MCF 10A (cell line): Measurements from ENCODE around the gene BAG1. TPM values are rescaled to one million over a fixed set of nuclear protein-coding genes. Genes with fewer than 3 reads are reported as not detected.

Experiments used
- BruUV-seq: library from RNA; stranded (reverse); fragments of 400-500 nt; replicated peaks from 2 replicates; lab custom pipeline; 2021; lab: Mats Ljungman, UMichigan
- CTCF ChIA-PET: fragments of 300-600 bp; sonication (Branson Sonifier 250); formaldehyde crosslinking; extraction: SDS; loops from one replicate; lab custom pipeline; 2021; ENCODE audit warnings: antibody characterized with exemption, inconsistent platforms; lab: Yijun Ruan, JAX
- POLR2A ChIA-PET: fragments of 300-600, 350-650 bp; sonication (Branson Sonifier 250); formaldehyde crosslinking; extraction: SDS; loops from one replicate; lab custom pipeline; 2020; ENCODE audit warnings: antibody characterized with exemption, inconsistent platforms; lab: Yijun Ruan, JAX
- DNase-seq: peaks from one replicate; pipeline ENCODE4 v3.0.0-alpha.2; 2018; ENCODE audit not compliant: unreplicated experiment
- H3K27ac Mint-ChIP-seq: one replicate; pipeline ENCODE4 v1.8.0; 2022; ENCODE audit warnings: mild to moderate bottlenecking, low read depth, mixed read lengths; ENCODE audit not compliant: unreplicated experiment
- H3K27me3 Mint-ChIP-seq: one replicate; pipeline ENCODE4 v1.8.0; 2022; ENCODE audit warnings: mixed read lengths; ENCODE audit not compliant: insufficient read depth, unreplicated experiment
- H3K36me3 Mint-ChIP-seq: one replicate; pipeline ENCODE4 v1.8.0; 2022; ENCODE audit warnings: mild to moderate bottlenecking, moderate library complexity, mixed read lengths; ENCODE audit not compliant: insufficient read depth, unreplicated experiment
- H3K4me1 Mint-ChIP-seq: one replicate; pipeline ENCODE4 v1.8.0; 2022; ENCODE audit warnings: mixed read lengths; ENCODE audit not compliant: insufficient read depth, unreplicated experiment
- H3K4me3 Mint-ChIP-seq: one replicate; pipeline ENCODE4 v1.8.0; 2022; ENCODE audit warnings: mild to moderate bottlenecking, moderate library complexity, mixed read lengths; ENCODE audit not compliant: unreplicated experiment
- H3K9me3 Mint-ChIP-seq: one replicate; pipeline ENCODE4 v1.8.0; 2022; ENCODE audit warnings: mixed read lengths; ENCODE audit not compliant: unreplicated experiment
- intact Hi-C: fragments of 100-400 bp; cut with micrococcal nuclease; formaldehyde crosslinking; loops from 2 replicates; pipeline ENCODE4 v1.14.1; 2022
- total RNA-seq: library from RNA; stranded (reverse); gene quantifications from 2 replicates; pipeline ENCODE4 v1.2.3, GENCODE V29; 2022
- TF ChIP-seq, protein P1 (sequence below): fragments of 200-600 bp; IDR thresholded peaks from one replicate; pipeline ENCODE4 v1.8.0; 2022; ENCODE audit warnings: antibody characterized with exemption, mild to moderate bottlenecking; ENCODE audit not compliant: unreplicated experiment

The BAG1 gene
- total RNA-seq, 1 experiment from 2014 or later: 91.8 TPM

DNA sequence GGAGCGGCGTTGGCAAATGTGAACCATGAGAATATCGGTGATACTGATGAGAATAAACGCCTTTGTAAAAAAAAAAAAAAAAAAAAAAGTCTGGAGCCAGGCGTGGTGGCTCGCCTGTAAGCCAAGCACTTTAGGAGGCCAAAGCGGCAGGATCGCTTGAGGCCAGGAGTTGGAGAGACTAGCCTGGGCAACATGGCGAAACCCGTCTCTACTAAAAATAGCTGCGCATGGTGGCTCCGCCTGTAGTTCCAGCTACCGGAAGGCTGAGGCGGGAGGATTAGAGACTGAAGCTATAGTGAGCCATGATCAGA, 25.4 kb upstream of the BAG1 start:
- Mint-ChIP-seq H3K36me3 (peaks cover 32% of the 10 kb centered on the region), H3K4me3 (peak overlapping the region; percentile 100), H3K27ac (peak overlapping the region; percentile 100), H3K27me3 (no peaks in the 10 kb centered on the region), H3K4me1 (peaks cover 26% of the 10 kb centered on the region), H3K9me3 (no peaks in the 10 kb centered on the region)
- no TSS peak for BruUV-seq
- TF ChIP-seq, protein P1, sequence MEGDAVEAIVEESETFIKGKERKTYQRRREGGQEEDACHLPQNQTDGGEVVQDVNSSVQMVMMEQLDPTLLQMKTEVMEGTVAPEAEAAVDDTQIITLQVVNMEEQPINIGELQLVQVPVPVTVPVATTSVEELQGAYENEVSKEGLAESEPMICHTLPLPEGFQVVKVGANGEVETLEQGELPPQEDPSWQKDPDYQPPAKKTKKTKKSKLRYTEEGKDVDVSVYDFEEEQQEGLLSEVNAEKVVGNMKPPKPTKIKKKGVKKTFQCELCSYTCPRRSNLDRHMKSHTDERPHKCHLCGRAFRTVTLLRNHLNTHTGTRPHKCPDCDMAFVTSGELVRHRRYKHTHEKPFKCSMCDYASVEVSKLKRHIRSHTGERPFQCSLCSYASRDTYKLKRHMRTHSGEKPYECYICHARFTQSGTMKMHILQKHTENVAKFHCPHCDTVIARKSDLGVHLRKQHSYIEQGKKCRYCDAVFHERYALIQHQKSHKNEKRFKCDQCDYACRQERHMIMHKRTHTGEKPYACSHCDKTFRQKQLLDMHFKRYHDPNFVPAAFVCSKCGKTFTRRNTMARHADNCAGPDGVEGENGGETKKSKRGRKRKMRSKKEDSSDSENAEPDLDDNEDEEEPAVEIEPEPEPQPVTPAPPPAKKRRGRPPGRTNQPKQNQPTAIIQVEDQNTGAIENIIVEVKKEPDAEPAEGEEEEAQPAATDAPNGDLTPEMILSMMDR: no peak
- DNase-seq: no peak
- intact Hi-C loops: loop anchor here (1.0 to 10.0 kb wide), 4 partner anchors 25 to 65 kb away; partner anchors contain the start of genes BAG1 and CHMP5
- ChIA-PET POLR2A (interaction anchor here (0.6 to 2.9 kb wide), 41 partner anchors 9 to 432 kb away, joined by 3 to 63 read pairs (median 5); partner anchors contain the start of genes AQP3, B4GALT1, BAG1 and CHMP5), CTCF (interaction anchor here (0.6 to 2.6 kb wide), 4 partner anchors 57 to 333 kb away, joined by 3 to 10 read pairs (median 6); no protein-coding TSS in a partner anchor)

DNA sequence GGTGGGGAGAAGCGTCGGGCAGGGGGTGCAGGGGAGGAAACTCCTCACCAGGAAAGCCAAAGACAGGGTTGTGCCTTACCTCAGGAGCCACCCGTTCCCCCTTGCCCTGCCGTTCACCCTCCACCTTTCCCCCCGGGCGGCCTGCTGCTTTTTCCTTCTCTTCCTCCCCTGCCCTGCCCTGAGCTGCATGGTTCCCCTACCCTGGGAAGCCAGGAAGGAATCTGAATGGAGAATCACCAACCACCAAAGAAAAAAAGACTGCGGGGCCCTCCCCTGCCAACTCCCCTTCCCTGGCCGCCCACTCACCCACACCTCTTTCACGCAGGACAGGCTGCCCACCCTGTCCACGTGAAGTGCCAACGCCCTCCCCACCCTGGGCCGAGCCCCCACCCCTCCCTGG, 25.0 kb upstream of the BAG1 start:
- POLR2A ChIA-PET: interaction anchor here (0.6 to 2.9 kb wide), 30 partner anchors 8 to 334 kb away, joined by 3 to 63 read pairs (median 6); partner anchors contain the start of genes AQP3, B4GALT1, BAG1 and CHMP5
- intact Hi-C loops: loop anchor here (10.0 kb wide), 1 partner anchor 65 kb away; no protein-coding TSS in a partner anchor
- Mint-ChIP-seq H3K36me3 (peaks cover 32% of the 10 kb centered on the region), H3K4me3 (peak overlapping the region; percentile 100), H3K27ac (peak overlapping the region; percentile 100), H3K27me3 (no peaks in the 10 kb centered on the region), H3K4me1 (peaks cover 22% of the 10 kb centered on the region), H3K9me3 (no peaks in the 10 kb centered on the region)
- TF ChIP-seq, protein P1: no peak
- DNase-seq: no peak
- BruUV-seq: no TSS peak
- CTCF ChIA-PET: interaction anchor here (0.6 to 2.6 kb wide), 5 partner anchors 57 to 333 kb away, joined by 3 to 10 read pairs (median 3); no protein-coding TSS in a partner anchor

DNA sequence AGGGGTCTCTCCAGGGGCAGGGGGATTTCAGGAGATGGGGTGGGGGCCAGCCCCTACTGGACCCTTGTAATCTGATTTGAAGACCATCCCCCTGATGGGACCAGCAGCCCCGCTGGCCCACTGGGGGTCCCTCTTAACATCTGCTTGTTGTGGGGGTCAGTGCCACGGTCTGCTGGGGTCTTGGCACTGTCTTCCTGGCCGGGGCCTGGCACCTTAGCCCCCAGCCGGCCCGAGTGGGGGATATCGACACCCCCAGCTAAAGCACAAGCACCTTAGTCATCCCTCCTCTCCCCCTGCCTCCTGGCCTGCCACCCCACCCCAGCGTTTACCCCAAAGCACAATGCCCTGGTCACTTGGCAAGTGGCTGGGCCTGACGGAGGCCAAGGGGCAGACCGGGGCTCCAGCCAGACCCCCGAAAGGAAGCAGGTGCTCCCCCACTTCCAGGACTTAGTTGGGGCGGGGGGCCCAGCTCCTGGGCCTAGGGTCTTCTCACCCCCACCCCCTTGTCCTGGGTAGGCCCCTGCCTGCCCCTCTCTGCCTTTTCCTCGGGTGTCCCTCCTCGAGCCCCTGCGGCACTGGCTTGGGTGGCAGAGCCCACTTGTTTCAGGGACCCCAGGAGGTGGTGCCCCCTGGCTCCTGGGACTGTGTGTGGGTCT, 24.4 kb upstream of the BAG1 start:
- POLR2A ChIA-PET: interaction anchor here (0.7 to 2.9 kb wide), 8 partner anchors 25 to 265 kb away, joined by 3 to 63 read pairs (median 13); partner anchors contain the start of genes BAG1, CHMP5, DNAJA1 and SMU1

More for the DNA sequence above, 24.4 kb upstream of the BAG1 start:
- no TSS peak for BruUV-seq
- Mint-ChIP-seq H3K4me3 (no peak overlapping the region), H3K27ac (peak overlapping the region; percentile 100), H3K4me1 (peaks cover 19% of the 10 kb centered on the region), H3K36me3 (peaks cover 31% of the 10 kb centered on the region), H3K9me3 (no peaks in the 10 kb centered on the region), H3K27me3 (no peaks in the 10 kb centered on the region)
- CTCF ChIA-PET: interaction anchor here (0.6 to 2.6 kb wide), 5 partner anchors 8 to 127 kb away, joined by 3 to 13 read pairs (median 9); no protein-coding TSS in a partner anchor
- intact Hi-C loops: loop anchor here (10.0 kb wide), 1 partner anchor 66 kb away; no protein-coding TSS in a partner anchor
- TF ChIP-seq, protein P1: no peak
- DNase-seq: no peak
